SK-N-MC (cell line): ENCODE data around the gene TSPAN3.

Experiments used
- EZH2 ChIP-seq: fragments of 200-600 bp; sonication (generic); IDR thresholded peaks from one replicate; pipeline ENCODE4 v1.6.1; 2017; ENCODE audit warnings: antibody characterized with exemption
- FOXP2 ChIP-seq: optimal IDR thresholded peaks from 2 replicates; pipeline ENCODE3; 2011; ENCODE audit warnings: mild to moderate bottlenecking, moderate library complexity; ENCODE audit not compliant: insufficient read depth; ENCODE audit errors: extremely low read length, control extremely low read depth
- POLR2AphosphoS5 ChIP-seq: IDR thresholded peaks from 2 replicates; pipeline ENCODE4 v1.6.1; 2012; ENCODE audit warnings: mild to moderate bottlenecking, low read depth, low read length, borderline replicate concordance

DNA sequence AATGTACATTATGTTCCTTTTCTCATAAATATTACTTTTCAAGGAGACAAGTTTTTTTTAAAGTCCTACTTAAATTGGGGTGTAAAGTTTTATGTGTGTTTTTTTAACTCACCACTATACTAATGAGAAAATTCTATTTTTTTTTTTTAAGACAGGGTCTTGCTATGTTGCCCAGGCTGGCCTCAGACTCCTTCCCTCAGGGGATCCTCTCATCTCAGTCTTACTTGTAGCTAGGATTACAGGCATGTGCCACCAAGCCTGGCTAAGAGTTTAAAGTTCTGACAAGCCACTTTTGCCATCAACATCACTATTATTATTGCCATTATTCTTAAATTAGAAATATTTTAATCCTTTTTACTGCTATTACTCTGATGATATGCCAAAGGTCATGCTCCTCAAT lies 7.7 kb downstream of the TSPAN3 start:
- no peak for TF ChIP-seq POLR2AphosphoS5
- TF ChIP-seq EZH2: no peak
- TF ChIP-seq FOXP2: no peak
